GM12878 (cell line): Measurements from ENCODE around the gene SELENOK. TPM values are rescaled to one million over a fixed set of nuclear protein-coding genes. Genes with fewer than 3 reads are reported as not detected.

Experiments used
- BMI1 ChIP-seq: fragments of 450-650 bp; IDR thresholded peaks from 2 replicates; pipeline ENCODE4 v1.6.1; 2016; ENCODE audit warnings: mild to moderate bottlenecking, moderate library complexity, borderline replicate concordance
- EED ChIP-seq: sonication (generic); IDR thresholded peaks from 2 replicates; pipeline ENCODE4 v1.6.1; 2016; ENCODE audit warnings: antibody characterized with exemption, low read depth
- JUNB ChIP-seq: IDR thresholded peaks from 2 replicates; pipeline ENCODE4 v1.6.1; 2016; ENCODE audit warnings: antibody characterized with exemption, mild to moderate bottlenecking
- NFYB ChIP-seq: IDR thresholded peaks from 2 replicates; pipeline ENCODE4 v1.6.1; 2011; ENCODE audit warnings: low read depth, mild to moderate bottlenecking, low read length, improper control_type of control experiment, moderate library complexity; ENCODE audit not compliant: insufficient read depth
- POLR2AphosphoS5 ChIP-seq: IDR thresholded peaks from 2 replicates; pipeline ENCODE4 v1.6.1; 2011; ENCODE audit warnings: mild to moderate bottlenecking, low read length, inconsistent platforms
- POU2F2 ChIP-seq: IDR thresholded peaks from 3 replicates; pipeline ENCODE4 v1.6.1; 2011; ENCODE audit warnings: low read depth, mild to moderate bottlenecking, low read length, borderline replicate concordance
- RAD51 ChIP-seq: fragments of 450-650 bp; IDR thresholded peaks from 2 replicates; pipeline ENCODE4 v1.6.1; 2016; ENCODE audit warnings: moderate library complexity, mild to moderate bottlenecking, inconsistent platforms
- ZSCAN29 ChIP-seq: fragments of 450-650 bp; IDR thresholded peaks from 2 replicates; pipeline ENCODE4 v1.6.1; 2017; ENCODE audit warnings: mild to moderate bottlenecking, moderate library complexity
- polyA plus RNA-seq, 11 experiments: library from polyadenylated mRNA; depleted of rRNA in 4 of 11; unstranded in 6 of 11; stranded (reverse) in 5 of 11; fragments of >200 nt; fragmentation: Nextera tagmentation in 4 of 11; fragmentation: Illumina TruSeq in 1 of 11; extraction: Ambion mirVana in 4 of 11; extraction: Trizol in 1 of 11; gene quantifications; 1 replicate in 1 of 11; 2 replicates in 10 of 11; pipeline versions ENCODE4 v1.2.1 to v1.2.3, GENCODE V29; 2011 to 2016; ENCODE audit warnings: inconsistent platforms in 2 of 11, missing spikeins in 2 of 11, low read depth in 1 of 11
- total RNA-seq, 4 experiments: library from RNA; depleted of rRNA in 3 of 4; stranded (reverse); fragments of >200 nt in 3 of 4; fragmentation: Illumina TruSeq in 1 of 4; extraction: Trizol in 1 of 4; gene quantifications; 2 replicates each; pipeline versions ENCODE4 v1.2.1 to v1.2.3, GENCODE V29; 2013 to 2021
- TF ChIP-seq, protein P1 (sequence below): fragments of 450-650 bp; IDR thresholded peaks from 2 replicates; pipeline ENCODE4 v1.6.1; 2017; ENCODE audit warnings: antibody characterized with exemption, mild to moderate bottlenecking, moderate library complexity
- TF ChIP-seq, protein P2 (sequence below): fragments of 450-650 bp; conservative IDR thresholded peaks from 2 replicates; pipeline ENCODE4 v1.6.1; 2017; ENCODE audit warnings: mild to moderate bottlenecking, moderate library complexity
- TF ChIP-seq, protein P3 (sequence below): IDR thresholded peaks from 2 replicates; pipeline ENCODE4 v1.6.1; 2012; ENCODE audit warnings: low read depth, low read length, improper control_type of control experiment
- TF ChIP-seq, protein P4 (sequence below): IDR thresholded peaks from 2 replicates; pipeline ENCODE4 v1.6.1; 2011; ENCODE audit warnings: low read depth, mild to moderate bottlenecking, low read length, moderate library complexity, borderline replicate concordance; ENCODE audit errors: extremely low read depth

The SELENOK gene
- total and polyA plus RNA-seq, 10 of the 15 experiments (the other 5 are each of a cell fraction or from before 2014, with no cell fraction given), result 35.4 to 322 (median 101) TPM

DNA sequence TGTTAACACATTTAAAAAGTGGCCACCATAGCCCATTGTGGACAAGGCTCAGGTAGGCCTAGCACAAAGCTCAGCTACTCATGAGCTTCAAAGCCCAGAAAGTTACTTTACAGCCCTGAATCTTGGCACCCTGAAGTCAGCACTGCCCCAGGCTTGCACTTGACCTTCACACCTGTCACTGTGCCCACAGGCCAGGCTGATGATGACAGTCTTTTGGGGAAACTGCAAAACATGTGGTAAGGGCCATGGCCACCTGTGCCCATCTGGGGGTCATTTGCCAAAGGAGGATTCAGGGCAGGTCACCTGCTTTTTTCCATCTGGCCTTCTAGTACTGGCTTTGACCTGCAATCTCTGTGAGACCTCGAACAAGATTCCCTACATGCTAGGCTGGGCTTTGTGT is 56.4 kb downstream of the SELENOK start (continued):
- TF ChIP-seq, protein P1, sequence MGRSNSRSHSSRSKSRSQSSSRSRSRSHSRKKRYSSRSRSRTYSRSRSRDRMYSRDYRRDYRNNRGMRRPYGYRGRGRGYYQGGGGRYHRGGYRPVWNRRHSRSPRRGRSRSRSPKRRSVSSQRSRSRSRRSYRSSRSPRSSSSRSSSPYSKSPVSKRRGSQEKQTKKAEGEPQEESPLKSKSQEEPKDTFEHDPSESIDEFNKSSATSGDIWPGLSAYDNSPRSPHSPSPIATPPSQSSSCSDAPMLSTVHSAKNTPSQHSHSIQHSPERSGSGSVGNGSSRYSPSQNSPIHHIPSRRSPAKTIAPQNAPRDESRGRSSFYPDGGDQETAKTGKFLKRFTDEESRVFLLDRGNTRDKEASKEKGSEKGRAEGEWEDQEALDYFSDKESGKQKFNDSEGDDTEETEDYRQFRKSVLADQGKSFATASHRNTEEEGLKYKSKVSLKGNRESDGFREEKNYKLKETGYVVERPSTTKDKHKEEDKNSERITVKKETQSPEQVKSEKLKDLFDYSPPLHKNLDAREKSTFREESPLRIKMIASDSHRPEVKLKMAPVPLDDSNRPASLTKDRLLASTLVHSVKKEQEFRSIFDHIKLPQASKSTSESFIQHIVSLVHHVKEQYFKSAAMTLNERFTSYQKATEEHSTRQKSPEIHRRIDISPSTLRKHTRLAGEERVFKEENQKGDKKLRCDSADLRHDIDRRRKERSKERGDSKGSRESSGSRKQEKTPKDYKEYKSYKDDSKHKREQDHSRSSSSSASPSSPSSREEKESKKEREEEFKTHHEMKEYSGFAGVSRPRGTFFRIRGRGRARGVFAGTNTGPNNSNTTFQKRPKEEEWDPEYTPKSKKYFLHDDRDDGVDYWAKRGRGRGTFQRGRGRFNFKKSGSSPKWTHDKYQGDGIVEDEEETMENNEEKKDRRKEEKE, result no peak
- no peak for TF ChIP-seq ZSCAN29
- no peak for TF ChIP-seq POU2F2
- no peak for TF ChIP-seq EED
- TF ChIP-seq, protein P2, sequence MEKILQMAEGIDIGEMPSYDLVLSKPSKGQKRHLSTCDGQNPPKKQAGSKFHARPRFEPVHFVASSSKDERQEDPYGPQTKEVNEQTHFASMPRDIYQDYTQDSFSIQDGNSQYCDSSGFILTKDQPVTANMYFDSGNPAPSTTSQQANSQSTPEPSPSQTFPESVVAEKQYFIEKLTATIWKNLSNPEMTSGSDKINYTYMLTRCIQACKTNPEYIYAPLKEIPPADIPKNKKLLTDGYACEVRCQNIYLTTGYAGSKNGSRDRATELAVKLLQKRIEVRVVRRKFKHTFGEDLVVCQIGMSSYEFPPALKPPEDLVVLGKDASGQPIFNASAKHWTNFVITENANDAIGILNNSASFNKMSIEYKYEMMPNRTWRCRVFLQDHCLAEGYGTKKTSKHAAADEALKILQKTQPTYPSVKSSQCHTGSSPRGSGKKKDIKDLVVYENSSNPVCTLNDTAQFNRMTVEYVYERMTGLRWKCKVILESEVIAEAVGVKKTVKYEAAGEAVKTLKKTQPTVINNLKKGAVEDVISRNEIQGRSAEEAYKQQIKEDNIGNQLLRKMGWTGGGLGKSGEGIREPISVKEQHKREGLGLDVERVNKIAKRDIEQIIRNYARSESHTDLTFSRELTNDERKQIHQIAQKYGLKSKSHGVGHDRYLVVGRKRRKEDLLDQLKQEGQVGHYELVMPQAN, result no peak
- TF ChIP-seq BMI1, result no peak
- no peak for TF ChIP-seq POLR2AphosphoS5
- no peak for TF ChIP-seq JUNB
- no peak for TF ChIP-seq NFYB
- TF ChIP-seq, protein P3, sequence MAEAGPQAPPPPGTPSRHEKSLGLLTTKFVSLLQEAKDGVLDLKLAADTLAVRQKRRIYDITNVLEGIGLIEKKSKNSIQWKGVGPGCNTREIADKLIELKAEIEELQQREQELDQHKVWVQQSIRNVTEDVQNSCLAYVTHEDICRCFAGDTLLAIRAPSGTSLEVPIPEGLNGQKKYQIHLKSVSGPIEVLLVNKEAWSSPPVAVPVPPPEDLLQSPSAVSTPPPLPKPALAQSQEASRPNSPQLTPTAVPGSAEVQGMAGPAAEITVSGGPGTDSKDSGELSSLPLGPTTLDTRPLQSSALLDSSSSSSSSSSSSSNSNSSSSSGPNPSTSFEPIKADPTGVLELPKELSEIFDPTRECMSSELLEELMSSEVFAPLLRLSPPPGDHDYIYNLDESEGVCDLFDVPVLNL, result no peak
- TF ChIP-seq RAD51, result no peak
- TF ChIP-seq, protein P4, sequence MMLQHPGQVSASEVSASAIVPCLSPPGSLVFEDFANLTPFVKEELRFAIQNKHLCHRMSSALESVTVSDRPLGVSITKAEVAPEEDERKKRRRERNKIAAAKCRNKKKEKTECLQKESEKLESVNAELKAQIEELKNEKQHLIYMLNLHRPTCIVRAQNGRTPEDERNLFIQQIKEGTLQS, result no peak
